UCSD-AML1 (cell line): ENCODE data around the gene CD40.
A peak's percentile ranks its signal among the peaks of the same experiment; 100 is the strongest.
"Not testable (repeated sequence)": the region's sequence is repeated elsewhere in the genome, so short reads cannot be mapped to it uniquely, and the experiment has no call there.

Experiments
- DNase-seq: peaks from one replicate; lab custom pipeline; 2025; ENCODE audit not compliant: unreplicated experiment; lab: John Stamatoyannopoulos, UW

CD40 gene

DNA sequence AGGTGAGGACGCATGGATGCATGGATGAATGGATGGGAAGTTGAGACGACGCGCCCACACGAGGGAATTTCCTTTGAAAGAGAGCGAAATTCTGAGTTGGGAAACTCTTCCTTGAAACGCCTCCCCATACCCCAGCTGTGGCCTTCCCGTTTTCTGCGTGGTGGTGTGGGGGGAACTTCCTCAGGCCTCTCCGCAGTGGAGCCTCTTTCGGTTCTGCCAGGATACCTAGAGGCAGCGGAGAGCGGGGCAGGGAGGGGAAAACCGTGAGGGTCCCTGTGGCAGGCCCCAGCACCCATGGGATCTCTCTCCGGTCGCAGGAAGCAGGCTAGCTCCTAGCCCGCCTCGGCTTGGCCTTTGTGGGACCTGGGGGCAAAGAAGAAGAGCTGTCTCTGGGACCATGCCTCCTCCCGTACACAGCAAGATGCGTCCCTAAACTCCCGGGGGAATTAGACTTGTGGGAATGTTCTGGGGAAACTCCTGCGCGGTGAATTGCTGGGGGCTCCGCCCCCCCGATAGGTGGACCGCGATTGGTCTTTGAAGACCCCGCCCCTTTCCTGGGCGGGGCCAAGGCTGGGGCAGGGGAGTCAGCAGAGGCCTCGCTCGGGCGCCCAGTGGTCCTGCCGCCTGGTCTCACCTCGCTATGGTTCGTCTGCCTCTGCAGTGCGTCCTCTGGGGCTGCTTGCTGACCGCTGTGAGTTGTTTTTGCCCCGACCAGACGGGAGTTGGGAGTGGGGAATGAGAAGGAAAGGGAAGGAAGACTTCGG, at the start of gene CD40:
Gene CD40 (plus strand): TSS at position 611 of the 764 bp plus-strand sequence. CDS start 30 bp downstream, at position 641.
- DNase-seq = peak; percentile 93

DNA sequence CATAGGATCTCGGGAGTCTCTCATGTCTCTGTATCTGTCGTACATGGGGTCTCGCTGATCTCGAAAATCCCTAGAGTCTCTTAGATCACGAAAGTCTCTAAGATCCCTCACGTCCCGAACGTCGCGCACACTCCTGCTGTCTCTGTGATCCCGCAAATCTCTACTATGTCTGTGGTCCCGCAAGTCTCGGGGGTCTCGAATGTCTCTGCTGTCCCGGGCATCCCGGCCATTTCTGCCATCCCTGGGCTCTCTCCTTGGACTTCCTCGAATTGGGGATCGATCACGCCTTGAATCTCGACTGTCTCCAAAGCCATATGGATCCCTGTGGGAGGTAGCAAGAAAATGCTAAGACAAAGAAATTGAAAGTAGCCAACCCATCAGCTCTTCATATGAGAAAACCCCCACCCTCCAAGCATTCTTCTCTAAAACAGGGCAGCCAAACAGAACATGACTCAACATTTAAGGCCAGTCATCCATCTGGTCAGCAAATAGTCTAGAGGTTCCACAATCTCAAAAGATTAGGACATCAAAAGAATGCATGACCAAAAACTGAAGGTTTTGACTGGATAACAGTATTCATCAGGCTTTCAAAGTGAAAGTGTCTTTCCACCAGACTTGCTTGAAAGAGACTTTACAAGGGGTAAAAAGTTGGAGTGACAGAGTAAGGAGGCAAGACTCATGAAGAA, 47.8 kb upstream of the CD40 start:
- DNase-seq = no peak

DNA sequence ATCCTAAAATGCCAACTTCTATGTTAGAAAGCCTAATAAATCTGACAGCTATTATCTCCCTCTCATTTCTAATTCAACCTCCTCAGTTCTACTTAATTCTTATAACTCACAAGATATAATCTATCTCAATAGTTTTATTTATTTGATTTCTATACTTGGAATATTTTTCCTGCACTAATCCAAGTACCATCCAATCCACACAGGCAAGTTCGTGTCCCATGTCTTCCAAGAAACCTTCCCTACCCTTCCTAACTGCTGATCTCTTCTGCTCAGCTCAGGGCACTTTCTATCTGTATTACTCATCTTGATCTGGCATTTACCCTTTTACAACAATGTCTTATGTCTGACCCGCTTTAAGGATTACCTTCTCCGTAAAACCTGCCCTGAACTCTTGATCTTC, 46.5 kb upstream of the CD40 start:
- no peak for DNase-seq

DNA sequence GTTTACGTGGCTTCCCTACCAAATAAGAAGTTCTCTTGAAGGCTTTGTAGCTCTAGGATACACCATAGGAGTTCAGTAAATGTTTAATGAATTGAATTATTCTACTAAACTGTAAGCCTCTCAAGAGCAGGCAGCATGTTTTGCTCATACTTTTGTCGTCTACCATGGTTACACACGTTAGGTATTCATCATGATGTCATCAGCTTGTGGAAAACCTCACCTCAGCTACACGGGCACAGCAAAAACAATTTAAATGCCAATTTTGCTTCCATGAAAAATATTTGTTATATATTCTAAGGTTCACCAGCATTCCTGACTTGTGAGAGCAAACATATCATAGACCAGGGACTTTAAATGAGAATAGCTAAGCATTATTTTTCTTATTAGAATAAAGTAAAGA, 45.1 kb upstream of the CD40 start:
- no peak for DNase-seq

DNA sequence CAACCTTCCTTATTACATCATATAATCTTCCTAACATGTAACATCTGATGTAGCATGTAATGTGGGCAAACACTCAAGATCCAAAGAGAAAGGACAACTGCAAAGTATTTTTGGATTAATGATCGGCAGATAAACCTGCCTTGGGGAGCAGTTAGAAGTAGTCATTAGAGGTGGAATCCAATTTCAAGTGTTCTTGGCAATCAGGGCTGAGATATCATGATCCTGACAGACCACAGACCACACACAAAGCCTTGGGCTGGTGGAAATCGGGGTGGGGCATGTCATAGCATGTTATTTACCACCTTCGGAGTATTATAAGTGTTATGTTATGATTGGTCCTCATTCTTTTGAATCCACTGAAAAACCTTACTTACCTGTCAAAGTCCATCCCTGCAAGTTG, 44.7 kb upstream of the CD40 start:
- DNase-seq = no peak

DNA sequence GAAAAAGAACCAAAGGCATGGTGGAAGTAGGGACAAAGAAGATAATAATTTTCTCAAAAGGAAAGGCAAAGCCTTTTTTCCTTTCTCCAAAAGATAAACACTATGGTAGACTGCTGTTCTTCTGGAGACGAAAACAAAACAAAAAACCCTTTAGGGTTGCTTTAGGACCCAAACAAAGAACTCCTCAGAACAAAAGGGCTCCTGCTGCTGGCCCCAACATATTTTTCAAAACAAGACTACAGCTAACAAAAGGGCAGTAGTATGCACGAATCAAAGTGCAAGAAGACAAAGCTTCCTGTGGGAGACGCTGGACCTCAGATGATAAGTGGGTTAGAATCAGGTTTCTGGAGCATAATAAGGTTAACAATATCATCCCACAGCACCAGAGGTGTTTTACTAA, 44.1 kb upstream of the CD40 start:
- no peak for DNase-seq

DNA sequence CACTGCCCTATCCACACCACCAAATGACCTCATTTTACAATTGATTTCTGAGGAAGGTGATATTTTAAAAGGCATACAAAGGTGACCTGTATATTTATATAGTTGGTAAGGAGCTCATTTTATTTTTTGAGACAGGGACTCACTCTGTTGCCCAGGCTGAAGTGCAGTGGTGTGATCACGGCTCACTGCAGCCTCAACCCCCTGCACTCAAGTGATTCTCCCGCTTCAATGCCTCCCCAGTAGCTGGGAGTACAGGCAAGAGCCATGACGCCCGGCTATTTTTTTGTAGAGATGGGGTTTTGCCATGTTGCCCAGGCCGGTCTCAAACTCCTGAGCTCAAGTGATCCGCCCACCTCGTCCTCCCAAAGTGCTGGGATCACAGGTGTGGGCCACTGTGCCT, 41.3 kb upstream of the CD40 start:
- no peak for DNase-seq

DNA sequence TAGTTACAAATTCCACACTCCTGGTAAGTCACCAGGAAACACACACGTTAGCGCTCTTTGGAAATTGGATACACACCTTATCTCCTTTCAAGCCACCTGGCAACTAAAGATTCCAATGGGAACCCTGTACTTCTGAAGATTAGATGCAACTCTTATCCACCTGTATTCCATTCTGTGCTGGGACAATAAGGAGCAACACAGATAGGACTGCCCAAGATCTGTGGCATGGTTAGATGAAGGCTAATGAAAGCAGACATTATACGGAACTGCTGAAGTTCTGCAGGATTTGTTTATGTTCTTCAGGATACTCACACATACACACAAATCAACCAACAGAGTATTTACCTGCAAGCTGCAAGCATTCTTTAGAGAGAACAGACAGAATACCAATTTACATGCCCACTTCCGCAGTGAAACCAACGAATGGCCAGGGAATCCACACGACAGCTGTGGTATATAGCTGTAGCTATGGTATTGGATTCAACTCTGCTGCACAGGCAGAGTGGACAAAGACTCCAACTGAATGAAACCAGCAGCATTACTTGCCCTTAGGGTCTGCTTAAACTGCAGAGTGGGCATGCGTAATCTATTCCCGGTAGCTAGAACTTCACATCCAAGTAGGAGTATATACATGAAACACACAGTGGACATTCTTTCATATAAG, 40.3 kb upstream of the CD40 start:
- DNase-seq = no peak

DNA sequence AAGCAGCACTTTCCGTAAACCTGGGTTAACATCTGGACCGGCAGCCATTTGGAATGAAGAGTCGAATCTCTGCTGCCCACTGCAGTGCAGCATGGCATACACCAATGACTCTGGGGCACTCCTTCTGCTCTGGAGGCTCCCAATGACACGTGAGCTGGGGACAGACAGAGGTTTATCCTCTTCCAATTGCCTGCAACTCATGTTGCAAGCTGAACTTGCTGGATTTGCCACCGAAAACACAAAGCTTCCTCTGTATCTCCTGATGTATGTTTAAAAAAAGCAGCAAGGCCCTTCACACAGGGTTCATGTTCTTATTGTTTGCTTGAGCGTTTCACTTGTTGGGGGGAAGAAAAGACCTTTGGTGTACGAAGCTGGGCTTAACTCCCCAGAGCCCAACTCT, 39.2 kb upstream of the CD40 start:
- DNase-seq = no peak

DNA sequence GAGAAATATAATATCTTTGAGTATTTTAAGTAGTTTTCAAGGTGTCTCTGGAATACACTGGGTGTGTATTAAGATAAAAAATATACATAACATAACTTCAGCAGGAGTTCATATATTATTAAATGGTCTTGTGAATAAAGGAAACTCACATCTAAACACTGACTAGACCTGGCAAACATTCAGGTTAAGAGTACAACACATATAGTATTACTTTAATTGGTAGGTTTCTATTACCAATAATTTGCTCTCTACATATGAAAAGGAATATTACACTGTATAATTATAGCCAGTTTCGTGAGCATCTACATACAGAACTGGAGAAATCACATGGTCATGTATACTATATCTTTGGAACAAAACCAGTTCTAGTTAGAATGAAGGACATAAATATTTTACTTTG, 37.0 kb upstream of the CD40 start:
- DNase-seq = no peak

DNA sequence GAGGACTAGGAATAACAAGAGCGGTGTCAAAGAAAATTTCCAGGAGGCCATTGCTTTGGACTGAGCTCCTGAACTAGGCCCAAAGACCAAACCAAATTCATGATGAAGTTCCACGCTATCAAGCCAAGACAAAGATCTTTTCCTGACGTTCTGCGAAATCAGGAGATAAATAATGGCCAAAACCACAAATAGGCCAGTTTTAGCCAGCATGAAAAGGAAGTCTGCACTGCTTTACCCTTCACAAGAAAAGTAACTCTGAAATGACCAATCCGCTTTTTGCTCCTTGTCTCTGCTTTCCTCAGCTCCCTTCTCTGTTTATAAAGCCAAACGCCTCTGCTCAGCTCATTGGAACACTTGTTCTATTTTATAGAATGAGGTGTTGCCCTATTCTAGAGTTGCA, 35.0 kb upstream of the CD40 start:
- DNase-seq = no peak

DNA sequence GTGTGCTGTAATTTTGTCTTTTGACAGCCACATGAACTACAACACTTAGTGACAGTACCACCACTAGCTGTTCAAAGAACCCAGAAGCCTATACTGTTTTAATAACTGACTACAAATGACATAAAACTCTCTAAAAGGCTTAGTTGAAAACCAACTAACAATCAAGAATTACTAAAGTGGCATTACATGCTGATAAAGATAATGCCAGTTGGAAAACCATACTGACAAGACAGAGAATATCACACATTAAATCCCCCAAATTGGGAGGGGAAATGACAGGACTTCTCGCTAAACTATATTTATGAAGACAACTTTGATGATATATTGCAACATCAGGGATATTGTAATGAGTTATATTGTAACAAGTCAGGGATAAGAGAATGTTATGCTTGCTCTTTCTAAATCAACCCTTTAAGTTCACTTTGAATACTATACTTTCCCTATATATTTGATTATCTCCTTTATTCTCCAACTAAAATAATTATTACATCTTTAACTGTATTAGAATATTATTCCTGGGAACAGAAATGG, 34.5 kb upstream of the CD40 start:
- no peak for DNase-seq

DNA sequence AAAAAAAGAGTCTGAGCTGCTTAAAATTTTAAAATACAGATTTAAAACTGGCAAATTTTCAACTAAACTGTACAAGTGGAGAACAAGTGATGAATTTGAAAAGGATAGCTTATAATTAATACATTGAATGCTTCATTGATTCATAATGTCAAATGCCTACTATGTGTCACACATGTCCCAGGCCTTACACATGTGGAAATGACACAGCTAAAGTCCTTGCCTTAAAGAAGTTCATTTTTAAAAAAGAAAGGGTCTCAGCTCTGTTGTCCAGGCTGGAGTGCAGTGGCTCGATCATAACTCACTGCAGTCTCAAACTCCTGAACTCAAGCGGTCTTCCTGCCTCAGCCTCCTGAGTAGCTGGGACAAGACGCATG, 33.3 kb upstream of the CD40 start:
- no peak for DNase-seq

DNA sequence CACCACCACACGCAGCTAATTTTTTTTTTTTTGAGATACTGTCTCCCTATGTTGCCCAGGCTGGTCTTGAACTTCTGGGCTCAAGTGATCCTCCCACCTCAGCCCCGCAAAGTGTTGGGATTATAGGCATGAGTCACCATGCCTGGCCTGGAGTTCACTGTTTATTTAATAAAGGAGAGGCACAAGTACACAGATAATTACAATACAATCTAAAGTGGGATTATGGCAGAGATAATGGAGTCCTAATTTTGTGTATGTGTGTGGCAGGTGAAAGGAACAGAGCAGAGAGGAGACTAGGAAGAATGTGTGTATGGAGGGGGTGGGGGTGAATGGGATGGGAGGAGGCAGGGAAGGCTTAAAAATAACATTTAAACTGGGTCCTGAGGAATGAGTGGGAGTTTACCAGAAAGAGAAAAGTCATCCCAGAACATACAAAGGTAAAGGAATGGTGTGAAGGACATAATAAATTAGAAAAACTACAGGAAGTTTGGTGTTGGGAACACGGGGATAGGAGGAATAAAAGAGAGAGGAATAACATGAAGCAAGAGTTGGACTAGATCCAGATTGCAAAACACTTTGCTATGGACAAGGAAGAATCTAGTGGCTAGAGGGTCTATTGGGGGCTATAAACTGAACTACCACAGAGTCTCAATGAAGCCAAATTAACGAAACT, 32.8 kb upstream of the CD40 start:
- DNase-seq = no peak

DNA sequence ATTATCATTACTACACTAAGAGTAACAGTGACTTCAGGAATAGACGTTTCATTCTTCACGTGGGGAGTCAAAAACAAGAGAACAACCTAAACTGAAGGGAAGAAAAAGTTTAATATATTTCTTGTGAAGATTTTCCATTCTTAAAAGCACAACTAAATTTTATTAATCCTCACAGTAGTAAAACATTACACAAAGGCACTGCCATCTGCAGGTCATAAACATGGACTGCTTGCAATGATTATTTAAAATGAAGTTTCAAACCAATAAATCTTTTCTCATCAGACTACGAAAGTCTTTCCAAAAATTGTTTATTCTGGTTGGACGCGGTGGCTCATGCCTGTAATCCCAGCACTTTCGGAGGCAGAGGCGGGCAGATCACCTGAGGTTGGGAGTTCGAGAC, 31.0 kb upstream of the CD40 start:
- no peak for DNase-seq

DNA sequence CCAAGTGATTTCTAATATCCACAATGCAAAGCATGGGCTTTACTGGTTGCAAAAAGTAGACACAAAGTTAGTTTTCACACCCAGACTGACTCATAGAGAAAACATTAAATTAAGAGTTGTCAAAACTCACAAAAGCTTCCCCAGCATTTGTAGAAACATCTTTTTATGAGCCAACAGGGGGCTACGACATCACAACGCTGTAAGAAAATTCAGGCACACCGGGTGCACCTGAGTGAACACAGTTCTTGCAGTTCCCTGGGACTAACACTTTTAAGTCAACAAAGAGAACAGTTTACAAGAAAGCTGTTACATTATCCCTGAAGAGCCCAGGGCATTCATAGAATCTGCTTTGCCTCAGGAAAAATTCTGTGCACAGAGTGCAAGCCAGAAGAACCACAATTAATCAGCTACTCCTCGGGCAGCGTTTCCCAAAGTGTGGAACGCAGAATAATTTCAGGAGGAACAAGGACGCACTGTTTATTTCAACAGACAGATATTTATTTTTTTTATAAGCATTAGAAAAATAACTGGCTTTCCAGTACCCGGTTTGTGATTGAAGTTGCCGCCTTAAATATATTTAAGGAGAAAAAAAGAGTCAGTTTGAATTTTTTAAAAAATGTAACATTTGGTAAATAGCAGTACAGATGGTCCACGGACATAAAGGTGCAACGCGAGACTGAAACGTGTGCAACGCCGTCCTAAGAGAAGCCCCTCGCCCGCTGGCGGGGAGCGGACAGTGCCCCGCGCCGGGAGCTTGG, 29.5 kb upstream of the CD40 start:
- DNase-seq = no peak

DNA sequence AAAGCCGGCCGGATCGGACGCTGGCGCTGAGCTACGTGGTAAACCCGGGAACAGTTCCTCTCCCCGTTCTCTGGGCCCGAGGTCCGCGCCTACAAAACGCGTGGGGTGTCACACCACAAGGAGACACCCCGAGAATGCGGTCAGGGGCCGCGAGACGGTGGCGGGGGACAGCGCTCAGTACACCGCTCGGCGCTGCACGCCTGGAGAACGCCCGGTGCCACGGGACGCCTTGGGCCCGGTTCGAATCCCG, 29.0 kb upstream of the CD40 start:
- no peak for DNase-seq

DNA sequence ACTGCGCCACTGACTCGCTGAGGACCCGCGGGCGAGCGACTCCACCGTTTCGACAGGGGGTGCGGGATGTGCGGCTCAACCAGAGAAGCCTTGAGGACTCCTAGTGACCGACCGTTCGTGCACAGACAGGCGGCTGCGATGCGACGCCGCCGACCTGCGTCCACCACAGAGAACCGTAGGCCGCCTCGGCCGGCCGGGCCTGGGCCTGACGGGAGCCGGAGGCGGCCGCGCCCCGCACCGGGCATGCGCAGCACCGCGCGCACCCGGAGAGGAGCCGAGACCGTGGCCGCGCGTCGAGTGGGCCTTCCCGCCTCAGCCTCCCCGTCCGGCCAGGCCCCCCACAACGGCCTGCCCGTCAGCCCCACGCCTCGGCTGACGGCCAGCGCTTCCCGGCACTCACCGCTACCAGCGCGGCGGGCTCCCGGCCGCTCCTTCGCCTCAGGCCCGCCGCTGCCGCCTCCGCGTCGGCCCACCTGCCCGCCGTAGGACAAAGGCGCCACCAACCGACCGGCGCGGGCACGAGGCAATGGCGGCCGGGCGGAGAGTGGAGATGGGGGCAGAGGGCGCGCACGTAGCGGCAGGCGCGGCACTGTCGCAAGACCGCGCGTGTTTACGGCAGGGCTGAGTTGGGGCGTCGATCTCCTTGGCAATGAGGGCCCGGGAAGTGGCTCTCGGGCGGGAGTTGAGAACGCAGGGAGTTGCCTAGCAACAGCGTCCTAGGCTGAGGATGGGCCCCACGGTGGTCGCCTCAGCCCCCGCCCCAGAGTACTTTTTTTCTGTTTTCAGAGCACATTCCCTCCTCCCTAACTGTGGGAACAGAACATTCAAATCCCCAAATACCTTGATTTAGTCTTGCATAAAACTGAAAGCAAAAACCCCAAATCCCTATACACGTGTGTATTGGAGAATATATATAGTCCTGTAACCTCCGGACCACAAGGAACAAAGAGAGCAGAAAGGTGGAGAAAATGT, 28.4 kb upstream of the CD40 start, which contains the start of gene NCOA5:
Gene NCOA5 (minus strand): TSS at position 546 of the 972 bp plus-strand sequence. CDS start 10,538 bp downstream, outside the sequence.
- DNase-seq = peak; percentile 96

DNA sequence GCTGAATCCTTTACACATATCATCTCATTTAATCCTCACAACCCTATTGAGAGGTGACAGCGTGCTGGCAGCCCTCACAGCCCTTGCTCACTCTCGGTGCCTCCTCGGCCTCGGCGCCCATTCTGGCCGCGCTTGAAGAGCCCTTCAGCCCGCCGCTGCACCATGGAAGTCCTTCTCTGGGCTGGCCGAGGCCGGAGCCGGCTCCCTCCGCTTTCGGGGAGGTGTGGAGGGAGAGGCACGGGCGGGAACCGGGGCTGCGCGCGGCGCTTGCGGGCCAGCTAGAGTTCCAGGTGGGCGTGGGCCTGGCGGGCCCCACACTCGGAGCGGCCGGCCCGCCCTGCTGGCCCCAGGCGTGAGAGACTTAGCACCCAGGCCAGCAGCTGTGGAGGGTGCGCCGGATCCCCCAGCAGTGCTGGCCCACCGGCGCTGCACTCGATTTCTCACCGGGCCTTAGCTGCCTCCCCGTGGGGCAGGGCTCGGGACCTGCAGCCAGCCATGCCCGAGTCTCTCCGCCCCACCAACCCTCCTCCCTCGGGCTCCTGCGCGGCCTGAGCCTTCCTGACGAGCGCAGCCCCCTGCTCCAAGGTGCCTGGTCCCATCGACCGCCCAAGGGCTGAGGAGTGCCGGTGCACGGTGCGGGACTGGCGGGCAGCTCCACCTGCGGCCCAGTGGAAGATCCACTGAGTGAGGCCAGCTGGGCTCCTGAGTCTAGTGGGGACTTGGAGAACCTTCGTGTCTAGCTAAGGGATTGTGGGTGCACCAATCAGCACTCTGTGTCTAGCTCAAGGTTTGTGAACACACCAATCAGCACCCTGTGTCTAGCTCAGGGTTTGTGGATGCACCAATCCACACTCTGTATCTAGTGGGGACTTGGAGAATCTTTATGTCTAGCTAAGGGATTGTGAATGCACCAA, 26.2 kb upstream of the CD40 start:
- not testable (repeated sequence) for DNase-seq
